H1 (cell line): ENCODE measurements around the gene CDKN1A. TPM values are rescaled to one million over a fixed set of nuclear protein-coding genes. Genes with fewer than 3 reads are reported as not detected.

Experiments used
- CTCF ChIA-PET: fragments of 300-600 bp; sonication (Branson Sonifier 250); formaldehyde crosslinking; loops from one replicate; lab custom pipeline; 2021; ENCODE audit not compliant: partially characterized antibody; lab: Charles Lee
- POLR2A ChIA-PET: fragments of 300-600 bp; sonication (Branson Sonifier 250); formaldehyde crosslinking; loops from one replicate; lab custom pipeline; 2021; ENCODE audit warnings: inconsistent platforms; ENCODE audit not compliant: partially characterized antibody; lab: Charles Lee
- DNase-seq, 2 experiments: peaks; one replicate each; pipeline versions ENCODE4 v3.0.0 to v3.0.0-alpha.2; 2010 to 2022; ENCODE audit warnings: low spot score in 2 of 2, low read depth in 1 of 2, mixed read lengths in 1 of 2
- FAIRE-seq: peaks from 2 replicates; lab custom pipeline; 2011; peaks lifted over from hg19 to GRCh38; lab: Jason Lieb, UNC
- H2AFZ ChIP-seq: 2 replicates; pipeline ENCODE4 v1.8.1; 2012; ENCODE audit warnings: low read length, inconsistent platforms
- H2AK5ac ChIP-seq: 2 replicates; pipeline ENCODE4 v1.6.1; 2013; ENCODE audit warnings: low read depth, low read length
- H2BK120ac ChIP-seq: replicated peaks from 2 replicates; pipeline ENCODE3; 2013; ENCODE audit warnings: low read depth, low read length, inconsistent platforms
- H2BK12ac ChIP-seq: 2 replicates; pipeline ENCODE4 v1.6.1; 2013; ENCODE audit warnings: low read depth, low read length
- H2BK15ac ChIP-seq: 2 replicates; pipeline ENCODE4 v1.6.1; 2013; ENCODE audit warnings: low read length
- H2BK20ac ChIP-seq: 2 replicates; pipeline ENCODE4 v1.6.1; 2013; ENCODE audit warnings: low read length
- H2BK5ac ChIP-seq: 2 replicates; pipeline ENCODE4 v1.6.1; 2013; ENCODE audit warnings: low read depth, low read length
- H3K14ac ChIP-seq: 2 replicates; pipeline ENCODE4 v1.6.1; 2013; ENCODE audit warnings: inconsistent platforms; ENCODE audit not compliant: insufficient read length
- H3K18ac ChIP-seq: 2 replicates; pipeline ENCODE4 v1.6.1; 2013; ENCODE audit warnings: low read length; ENCODE audit errors: extremely low read depth
- H3K23ac ChIP-seq: 2 replicates; pipeline ENCODE4 v1.6.1; 2013; ENCODE audit warnings: inconsistent platforms; ENCODE audit not compliant: insufficient read length
- H3K23me2 ChIP-seq: 2 replicates; pipeline ENCODE4 v1.6.1; 2013; ENCODE audit warnings: low read depth, low read length
- H3K27ac ChIP-seq: 2 replicates; pipeline ENCODE4 v1.6.1; 2011; ENCODE audit warnings: low read depth, low read length, inconsistent platforms
- H3K27me3 ChIP-seq, 4 experiments: replicated peaks in 1 of 4; 1 replicate in 1 of 4; 2 replicates in 3 of 4; pipeline versions ENCODE4 v1.6.1 to v1.8.1; 2011 to 2013; ENCODE audit warnings: low read length in 3 of 4, mild to moderate bottlenecking in 3 of 4, inconsistent platforms in 2 of 4, mixed read lengths in 2 of 4, moderate library complexity in 1 of 4; ENCODE audit not compliant: control insufficient read depth in 3 of 4, insufficient read depth in 3 of 4; ENCODE audit errors: extremely low read depth in 1 of 4
- H3K36me3 ChIP-seq, 4 experiments: 2 replicates each; pipeline versions ENCODE4 v1.6.1 to v1.8.1; 2011 to 2013; ENCODE audit warnings: mild to moderate bottlenecking in 4 of 4, low read length in 3 of 4, moderate library complexity in 2 of 4, control low read depth in 1 of 4, inconsistent platforms in 1 of 4; ENCODE audit not compliant: insufficient read depth in 4 of 4, control insufficient read depth in 2 of 4
- H3K4ac ChIP-seq: replicated peaks from 2 replicates; pipeline ENCODE3; 2013; ENCODE audit warnings: low read length, low read depth, mixed read lengths, inconsistent platforms; ENCODE audit not compliant: insufficient read length
- H3K4me1 ChIP-seq, 4 experiments: replicated peaks in 1 of 4; 1 replicate in 1 of 4; 2 replicates in 3 of 4; pipeline versions ENCODE4 v1.6.1 to v1.8.1; 2011 to 2013; ENCODE audit warnings: low read length in 3 of 4, inconsistent platforms in 2 of 4, mixed read lengths in 1 of 4; ENCODE audit not compliant: insufficient read depth in 4 of 4, control insufficient read depth in 3 of 4
- H3K4me2 ChIP-seq, 2 experiments: 2 replicates each; pipeline versions ENCODE4 v1.6.1 to v1.8.1; 2011 to 2013; ENCODE audit warnings: low read depth in 2 of 2, low read length in 2 of 2, control low read depth in 1 of 2, inconsistent platforms in 1 of 2, mild to moderate bottlenecking in 1 of 2; ENCODE audit not compliant: insufficient read depth in 1 of 2
- H3K4me3 ChIP-seq, 4 experiments: fragments of 200-600, 300-600 bp in 1 of 4; sonication (generic), shearing (Covaris generic), sonication (Bioruptor Twin) in 1 of 4; 2 replicates each; pipeline versions ENCODE4 v1.5.1 to v1.8.1; 2011 to 2016; ENCODE audit warnings: low read length in 4 of 4, low read depth in 3 of 4, control low read depth in 2 of 4, inconsistent platforms in 2 of 4, mild to moderate bottlenecking in 2 of 4, mixed read lengths in 1 of 4, moderate library complexity in 1 of 4; ENCODE audit not compliant: insufficient read depth in 2 of 4; ENCODE audit errors: extremely low read depth in 1 of 4
- H3K56ac ChIP-seq: replicated peaks from 2 replicates; pipeline ENCODE3; 2013; ENCODE audit warnings: low read depth, mild to moderate bottlenecking, mixed read lengths, low read length, inconsistent platforms; ENCODE audit not compliant: insufficient read length
- H3K79me1 ChIP-seq: 2 replicates; pipeline ENCODE4 v1.6.1; 2013; ENCODE audit warnings: low read depth, low read length, control low read depth
- H3K79me2 ChIP-seq, 2 experiments: 2 replicates each; pipeline versions ENCODE4 v1.6.1 to v1.8.1; 2012 to 2013; ENCODE audit warnings: low read length in 2 of 2, mild to moderate bottlenecking in 2 of 2, inconsistent platforms in 1 of 2; ENCODE audit not compliant: insufficient read depth in 2 of 2, control insufficient read depth in 1 of 2
- H3K9ac ChIP-seq, 4 experiments: replicated peaks in 1 of 4; 1 replicate in 1 of 4; 2 replicates in 3 of 4; pipeline versions ENCODE4 v1.6.1 to v1.8.1; 2011 to 2013; ENCODE audit warnings: low read depth in 3 of 4, low read length in 3 of 4, control low read depth in 2 of 4, mild to moderate bottlenecking in 2 of 4, moderate library complexity in 2 of 4, inconsistent platforms in 1 of 4; ENCODE audit errors: extremely low read depth in 1 of 4
- H3K9me3 ChIP-seq, 2 experiments: 2 replicates each; pipeline versions ENCODE4 v1.6.1 to v1.8.1; 2012 to 2013; ENCODE audit warnings: mild to moderate bottlenecking in 2 of 2, moderate library complexity in 2 of 2, control low read depth in 1 of 2, inconsistent platforms in 1 of 2, low read depth in 1 of 2, low read length in 1 of 2, mixed read lengths in 1 of 2; ENCODE audit not compliant: insufficient read depth in 2 of 2
- H4K20me1 ChIP-seq, 2 experiments: replicated peaks in 1 of 2; 2 replicates each; pipeline versions ENCODE3 to v1.8.1; 2011 to 2013; ENCODE audit warnings: inconsistent platforms in 2 of 2, low read length in 2 of 2, mild to moderate bottlenecking in 1 of 2; ENCODE audit not compliant: insufficient read depth in 2 of 2, control insufficient read depth in 1 of 2
- H4K5ac ChIP-seq: 2 replicates; pipeline ENCODE4 v1.6.1; 2013; ENCODE audit warnings: low read length, low read depth, mixed read lengths, inconsistent platforms; ENCODE audit not compliant: insufficient read length
- H4K8ac ChIP-seq: 2 replicates; pipeline ENCODE4 v1.8.0; 2013; ENCODE audit warnings: mild to moderate bottlenecking, moderate library complexity, low read length, inconsistent platforms; ENCODE audit not compliant: insufficient read depth; ENCODE audit errors: extremely low read depth
- H4K91ac ChIP-seq: replicated peaks from 2 replicates; pipeline ENCODE3; 2013; ENCODE audit warnings: low read length, mixed read lengths, inconsistent platforms; ENCODE audit not compliant: insufficient read length
- CHD1 ChIP-seq: IDR thresholded peaks from 2 replicates; pipeline ENCODE4 v1.6.1; 2012; ENCODE audit warnings: low read depth, low read length, improper control_type of control experiment
- TCF12 ChIP-seq: IDR thresholded peaks from 2 replicates; pipeline ENCODE4 v1.6.1; 2011; ENCODE audit warnings: low read depth, mild to moderate bottlenecking, low read length
- WGBS, 2 experiments: shearing (Covaris generic) in 1 of 2; methylation state at CpG; one replicate each; pipeline versions ENCODE4 v1.1.6 to v1.1.7; 2013 to 2015; ENCODE audit warnings: low lambda C conversion rate in 2 of 2, mixed read lengths in 2 of 2, inconsistent platforms in 1 of 2, low coverage in 1 of 2, missing lambda C conversion rate in 1 of 2; ENCODE audit not compliant: insufficient replicate concordance in 2 of 2, insufficient coverage in 1 of 2, insufficient read length in 1 of 2; ENCODE audit errors: extremely low coverage in 1 of 2, missing lambda C conversion rate in 1 of 2; 5-methylcytosine and 5-hydroxymethylcytosine counted together
- polyA plus RNA-seq, 7 experiments: library from polyadenylated mRNA; depleted of rRNA in 3 of 7; stranded (reverse) in 5 of 7; unstranded in 2 of 7; fragments of >200 nt in 5 of 7; fragments of 200-250 nt in 2 of 7; gene quantifications; 1 replicate in 5 of 7; 2 replicates in 1 of 7; 4 replicates in 1 of 7; pipeline versions ENCODE4 v1.2.1 to v1.2.3, GENCODE V29; 2011 to 2013; ENCODE audit warnings: missing spikeins in 2 of 7, mixed read lengths in 2 of 7
- total RNA-seq: library from RNA; stranded (reverse); fragmentation: NEBNext Ultra II Directional; extraction: Animal tissue kit (Norgen Biotek cat#: 25700); gene quantifications from 2 replicates; pipeline ENCODE4 v1.2.1, GENCODE V29; 2021

Gene CDKN1A
- total and polyA plus RNA-seq, 2 of the 8 experiments (the other 6 are each of a cell fraction or from before 2014, with no cell fraction given), result 15.2 to 36.0 TPM

GRCh38 chr6:36692220-36692619, 13.7 kb downstream of the CDKN1A start:
- H3K4ac ChIP-seq, result no peak overlapping the region
- no peak overlapping the region for H3K9ac ChIP-seq
- DNase-seq (no peak), FAIRE-seq (no peak)
- no peak overlapping the region for H3K4me2 ChIP-seq
- H3K79me2 ChIP-seq, result no peaks in the 10 kb centered on the region
- no peak overlapping the region for H2AFZ ChIP-seq
- no peak overlapping the region for H3K56ac ChIP-seq
- POLR2A ChIA-PET, result interaction anchor here (0.9 to 1.3 kb wide), 2 partner anchors 9 to 14 kb away, joined by 4 to 7 read pairs; partner anchors contain the start of gene CDKN1A
- no peak overlapping the region for H2BK120ac ChIP-seq
- H4K5ac ChIP-seq, result no peak overlapping the region
- no peaks in the 10 kb centered on the region for H3K27me3 ChIP-seq
- H4K8ac ChIP-seq, result no peak overlapping the region
- H3K4me3 ChIP-seq, result no peak overlapping the region
- no peaks in the 10 kb centered on the region for H4K20me1 ChIP-seq
- no peaks in the 10 kb centered on the region for H3K4me1 ChIP-seq
- WGBS, 2 experiments, result 97% methylated on average over 3 of the region's 3 CpGs; no CpG with 5 or more reads in 1 of the 2 experiments
- H3K36me3 ChIP-seq, result peaks cover 0 to 3% (median 0%) of the 10 kb centered on the region in 4 experiments; a peak in 1 of 8 replicates
- TF ChIP-seq CHD1 (no peak), TCF12 (no peak)
- TF ChIP-seq, all 59 proteins: peak for 0
- no peak overlapping the region for H2BK5ac ChIP-seq
- H2BK15ac ChIP-seq, result no peak overlapping the region
- H2BK12ac ChIP-seq, result no peak overlapping the region
- H3K23me2 ChIP-seq, result no peaks in the 10 kb centered on the region
- no peak overlapping the region for H3K27ac ChIP-seq
- no peak overlapping the region for H4K91ac ChIP-seq
- no peak overlapping the region for H3K18ac ChIP-seq
- CTCF ChIA-PET, result interaction anchor here (0.8 to 2.2 kb wide), 8 partner anchors 8 to 80 kb away, joined by 3 to 9 read pairs (median 6); partner anchors contain the start of gene CDKN1A
- H3K23ac ChIP-seq, result no peak overlapping the region
- H3K14ac ChIP-seq, result no peak overlapping the region
- no peak overlapping the region for H2BK20ac ChIP-seq
- no peaks in the 10 kb centered on the region for H3K79me1 ChIP-seq
- no peak overlapping the region for H2AK5ac ChIP-seq
- H3K9me3 ChIP-seq, result no peaks in the 10 kb centered on the region
